SK-N-MC (cell line): Measurements from ENCODE around the gene EME2.

ENCODE experiments used
- FOXP2 ChIP-seq: optimal IDR thresholded peaks from 2 replicates; pipeline ENCODE3; 2011; ENCODE audit warnings: mild to moderate bottlenecking, moderate library complexity; ENCODE audit not compliant: insufficient read depth; ENCODE audit errors: extremely low read length, control extremely low read depth
- POLR2AphosphoS5 ChIP-seq: IDR thresholded peaks from 2 replicates; pipeline ENCODE4 v1.6.1; 2012; ENCODE audit warnings: mild to moderate bottlenecking, low read depth, low read length, borderline replicate concordance

- no peak for TF ChIP-seq POLR2AphosphoS5
- TF ChIP-seq FOXP2: no peak
Measured at GRCh38 chr16:1817716-1818115, 45.1 kb downstream of the EME2 start.
